ENCODE data around the gene SHPK. TPM values are rescaled to one million over a fixed set of nuclear protein-coding genes. Genes with fewer than 3 reads are reported as not detected.

Gene SHPK
- polyA plus RNA-seq, 3 donors = 12.1 to 15.7 (median 12.6) TPM

GRCh38 chr17:3660311-3660891 is 24.4 kb upstream of the SHPK start:
- no peak for DNase-seq (ENCODE audit: low read depth in 3 of 3, low spot score in 2 of 3)

GRCh38 chr17:3659541-3660111 is 23.6 kb upstream of the SHPK start:
- no peak for DNase-seq (ENCODE audit: low read depth in 3 of 3, low spot score in 2 of 3)

DNA sequence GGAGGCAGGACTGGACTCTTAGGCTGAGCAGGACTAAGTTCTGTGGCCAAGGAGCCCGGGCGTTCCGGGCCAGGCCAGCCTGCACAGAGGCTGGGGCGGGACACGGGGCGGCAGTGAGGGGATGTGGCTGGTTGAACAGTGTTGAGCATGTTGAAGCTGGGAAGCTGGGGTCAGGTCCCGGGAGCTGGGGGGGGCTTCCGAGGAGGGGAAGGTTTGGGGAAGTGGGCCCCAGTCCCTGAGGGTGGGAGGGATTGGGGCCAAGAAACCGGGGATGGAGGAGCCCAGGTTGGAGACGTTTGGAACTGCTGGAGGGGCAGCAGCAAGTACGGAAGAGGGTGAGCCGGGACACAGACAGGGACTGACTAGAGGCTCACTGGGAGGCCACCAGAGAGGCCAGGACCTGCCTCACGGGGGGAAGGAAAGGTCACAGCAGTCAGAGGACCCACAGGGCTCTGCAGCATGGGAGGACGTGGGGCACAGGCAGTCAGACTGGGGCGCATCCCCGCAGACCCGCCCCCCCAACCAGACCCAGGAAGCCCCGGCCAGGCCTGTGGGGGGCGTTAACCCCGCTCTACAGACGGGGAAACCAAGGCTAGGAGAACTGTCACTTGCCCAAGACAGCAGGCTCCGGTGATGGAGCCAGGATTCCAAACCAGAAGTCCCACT is 22.9 kb upstream of the SHPK start:
- DNase-seq (ENCODE audit: low read depth in 3 of 3, low spot score in 2 of 3) = no peak

- DNase-seq (ENCODE audit: low read depth in 3 of 3, low spot score in 2 of 3) = no peak
Measured at GRCh38 chr17:3657874-3658783, 22.1 kb upstream of the SHPK start.

DNA sequence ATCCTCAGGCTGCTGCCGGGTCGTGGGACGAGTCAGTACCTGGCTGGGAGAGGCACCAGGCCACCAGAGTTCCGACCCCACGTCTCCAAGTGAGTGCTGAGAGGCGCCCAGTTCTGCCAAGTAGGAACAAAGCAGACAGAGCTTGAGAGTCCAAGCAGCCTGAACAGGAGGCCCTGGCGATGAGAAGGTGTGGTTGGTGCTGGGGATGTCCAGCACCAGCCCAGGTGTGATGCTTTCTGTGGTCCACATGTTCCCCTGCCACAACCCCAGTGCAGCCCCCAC is 21.5 kb upstream of the SHPK start:
- no peak for DNase-seq (ENCODE audit: low read depth in 3 of 3, low spot score in 2 of 3)

DNA sequence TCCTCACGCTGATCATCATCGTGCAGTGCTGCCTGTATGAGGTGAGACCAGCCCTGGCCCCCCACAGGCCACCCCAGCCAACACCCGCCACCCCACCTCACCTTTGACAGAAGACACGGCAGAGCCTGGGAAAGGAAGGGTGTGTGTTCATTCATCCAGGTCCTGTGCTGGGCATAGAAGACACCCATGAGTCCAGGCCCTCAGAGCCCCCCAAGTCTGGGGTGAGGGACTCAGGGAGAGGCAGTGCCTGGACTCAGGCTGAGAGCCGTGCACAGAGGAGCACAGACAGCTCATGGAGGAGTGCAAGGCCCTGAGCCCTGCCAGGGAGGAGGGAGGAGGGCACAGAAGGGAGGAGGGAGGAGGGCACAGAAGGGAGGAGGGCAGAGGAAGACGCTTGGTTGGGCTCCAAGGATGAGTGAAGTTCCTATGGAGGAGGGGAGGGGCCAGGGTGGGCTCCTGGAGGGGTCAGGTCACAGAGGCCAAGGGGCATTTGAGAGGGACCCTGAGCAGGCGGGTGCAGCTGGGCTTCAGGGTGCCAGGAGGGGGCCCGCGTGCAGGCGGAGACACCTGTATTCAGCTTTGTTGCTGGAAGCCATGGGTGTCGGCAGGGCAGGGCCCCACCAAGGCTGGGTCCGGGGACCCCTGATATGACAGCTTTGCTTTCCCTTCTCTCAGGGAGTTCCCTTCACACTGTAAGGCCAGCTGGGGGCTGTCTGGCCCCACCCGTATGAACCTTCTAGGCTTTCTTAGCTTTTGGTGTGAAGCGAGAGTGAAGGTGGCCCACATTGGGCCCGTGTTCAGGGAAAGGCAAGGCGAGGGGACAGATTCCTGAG is 20.9 kb upstream of the SHPK start:
- DNase-seq (ENCODE audit: low read depth in 3 of 3, low spot score in 2 of 3) = no peak

- no peak for DNase-seq (ENCODE audit: low read depth in 3 of 3, low spot score in 2 of 3)
Measured at GRCh38 chr17:3656353-3656752, 20.3 kb upstream of the SHPK start.

GRCh38 chr17:3655766-3656165 is 19.7 kb upstream of the SHPK start:
- DNase-seq (ENCODE audit: low read depth in 3 of 3, low spot score in 2 of 3) = no peak

GRCh38 chr17:3647769-3648555 is 11.9 kb upstream of the SHPK start:
- DNase-seq (ENCODE audit: low read depth in 3 of 3, low spot score in 2 of 3) = no peak

- DNase-seq (ENCODE audit: low read depth in 3 of 3, low spot score in 2 of 3) = no peak
Measured at GRCh38 chr17:3647251-3647650, 11.2 kb upstream of the SHPK start.

DNA sequence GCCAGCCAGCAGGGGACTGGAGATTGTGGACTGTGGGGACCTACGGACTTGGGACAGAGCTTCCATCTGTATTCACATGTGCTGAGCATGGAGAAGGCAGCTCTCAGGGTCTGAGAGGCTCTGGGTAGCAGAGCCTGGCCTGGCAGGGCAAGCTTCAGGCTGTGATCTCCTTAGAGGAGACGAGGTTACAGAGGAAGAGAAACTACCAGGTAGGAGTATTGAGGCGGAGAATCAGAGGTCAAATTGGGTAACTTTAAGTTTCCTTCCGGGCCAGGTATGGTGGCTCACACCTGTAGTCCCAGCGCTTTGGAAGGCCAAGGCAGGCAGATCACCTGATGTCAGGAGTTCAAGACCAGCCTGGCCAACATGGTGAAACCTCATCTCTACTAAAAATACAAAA is 9.3 kb upstream of the SHPK start:
- no peak for DNase-seq (ENCODE audit: low read depth in 3 of 3, low spot score in 2 of 3)

DNA sequence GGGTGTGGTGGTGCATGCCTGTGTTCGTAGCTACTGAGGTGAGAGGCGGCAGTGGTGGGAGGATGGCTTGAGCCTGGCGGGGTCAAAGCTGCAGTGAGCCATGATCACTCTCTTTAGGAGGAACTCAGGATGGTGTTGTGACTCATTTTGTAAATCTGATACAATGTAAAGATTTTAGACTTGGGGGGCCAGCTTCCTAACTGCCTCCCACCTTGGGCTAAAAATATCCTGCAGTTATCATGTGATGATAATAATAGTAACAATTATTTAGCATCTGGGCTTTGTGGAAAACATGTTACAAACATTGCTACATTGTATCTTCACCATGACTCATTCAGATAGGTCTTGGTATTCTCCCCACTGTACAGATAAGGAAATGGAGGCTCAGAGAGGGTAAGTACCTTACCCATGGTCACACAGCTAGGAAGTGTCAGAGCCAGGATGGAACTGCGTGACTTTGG is 7.9 kb upstream of the SHPK start:
- DNase-seq (ENCODE audit: low read depth in 3 of 3, low spot score in 2 of 3) = no peak

DNA sequence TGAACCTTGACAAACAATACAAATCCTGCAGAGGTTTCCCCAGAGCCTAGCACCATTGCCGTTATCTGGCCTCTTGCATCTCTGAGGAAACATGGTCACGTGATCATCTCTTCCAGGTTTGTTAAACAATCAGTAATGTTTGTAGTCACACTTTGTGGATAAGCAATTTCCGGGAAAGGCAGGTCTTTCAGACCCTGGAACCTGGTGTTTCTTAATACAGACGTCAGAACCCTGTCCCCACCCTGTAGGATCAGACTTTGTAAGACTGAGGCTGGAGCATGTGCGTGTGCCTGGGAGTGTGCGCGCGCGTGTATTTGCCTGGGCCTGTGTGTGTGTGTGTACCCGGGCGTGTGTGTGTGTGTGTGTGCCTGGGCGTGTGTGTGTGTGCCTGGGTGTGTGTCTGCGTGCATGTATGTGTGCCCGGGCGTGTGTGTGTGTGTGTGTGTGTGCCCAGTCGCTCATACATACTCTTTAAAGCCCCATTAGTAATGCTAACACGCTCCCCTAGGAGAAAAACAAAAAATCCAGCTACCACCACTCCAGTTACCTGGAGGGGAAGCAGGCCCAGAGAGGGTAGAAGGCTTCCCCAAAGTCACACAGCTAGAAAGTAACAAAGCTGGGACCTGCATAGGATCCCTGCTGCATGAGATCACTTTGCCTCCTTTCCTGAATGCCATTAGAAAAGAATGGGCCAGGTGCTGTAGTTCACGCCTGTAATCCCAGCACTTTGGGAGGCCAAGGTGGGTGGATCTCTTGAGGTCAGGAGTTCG is 5.9 kb upstream of the SHPK start:
- DNase-seq (ENCODE audit: low read depth in 3 of 3, low spot score in 2 of 3) = no peak

DNA sequence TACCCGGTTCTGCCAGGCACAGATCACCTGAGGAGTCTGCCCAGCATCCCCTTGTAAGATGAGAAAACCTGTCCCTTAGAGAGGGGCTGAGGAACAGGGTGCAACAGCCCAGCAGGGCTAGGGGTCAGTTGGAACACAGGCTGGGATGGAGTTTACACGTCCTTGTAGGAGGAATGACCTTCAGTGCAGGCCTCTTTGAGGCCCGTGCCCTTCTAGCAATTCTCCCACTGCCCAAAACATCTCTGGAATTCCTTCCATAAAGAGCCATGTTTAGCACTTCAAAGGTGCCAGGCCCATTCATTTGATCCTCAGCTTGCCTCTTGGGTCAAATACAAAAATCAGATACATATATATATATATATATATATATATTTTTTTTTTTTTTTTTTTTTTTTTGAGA is 5.0 kb upstream of the SHPK start:
- no peak for DNase-seq (ENCODE audit: low read depth in 3 of 3, low spot score in 2 of 3)

DNA sequence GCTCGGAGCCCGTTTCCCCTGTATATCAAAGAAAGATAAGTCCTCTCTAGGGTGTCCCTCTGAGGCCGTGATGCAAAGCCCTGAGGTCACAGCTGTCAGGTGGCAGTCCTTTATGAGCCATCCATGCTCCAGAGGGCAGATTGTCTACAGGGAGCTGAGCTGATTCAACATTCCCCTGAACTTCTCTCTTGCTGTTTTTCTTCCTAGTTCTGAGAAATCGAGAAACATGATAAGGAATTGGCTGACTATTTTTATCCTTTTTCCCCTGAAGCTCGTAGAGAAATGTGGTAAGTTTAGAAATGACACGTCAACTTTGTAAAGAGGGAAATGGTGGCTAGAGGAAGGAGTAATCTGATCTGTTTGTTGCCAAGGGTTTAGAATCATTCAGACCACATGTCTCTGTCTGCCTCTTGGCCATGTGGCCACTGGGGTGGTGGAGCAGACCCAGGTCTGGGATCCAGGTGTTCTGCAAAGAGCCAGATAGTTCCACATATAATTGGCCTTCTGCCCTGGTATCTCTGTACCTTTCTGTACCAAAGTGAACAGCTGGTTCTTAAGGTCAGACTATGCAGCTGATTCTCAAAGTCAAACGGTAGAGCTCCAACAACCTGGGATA is 4.0 kb upstream of the SHPK start:
- DNase-seq (ENCODE audit: low read depth in 3 of 3, low spot score in 2 of 3) = no peak

DNA sequence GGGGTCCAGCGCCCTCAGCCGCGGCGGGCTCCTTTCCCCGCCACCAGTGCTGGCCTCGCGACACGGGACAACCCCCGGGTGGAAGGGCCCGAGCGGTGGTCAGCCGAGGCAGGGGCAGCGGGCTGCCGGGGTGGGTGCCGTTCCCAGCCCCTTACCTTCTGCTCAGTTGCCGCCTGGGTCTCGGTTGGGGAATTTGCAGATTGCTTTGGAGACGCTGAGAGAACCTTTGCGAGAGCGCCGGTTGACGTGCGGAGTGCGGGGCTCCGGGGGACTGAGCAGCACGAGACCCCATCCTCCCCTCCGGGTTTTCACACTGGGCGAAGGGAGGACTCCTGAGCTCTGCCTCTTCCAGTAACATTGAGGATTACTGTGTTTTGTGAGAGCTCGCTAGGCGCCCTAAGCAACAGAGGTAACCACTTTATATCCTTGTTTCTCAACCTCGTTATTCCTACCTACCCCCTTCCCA is 891 bp upstream of the SHPK start:
- no peak for DNase-seq (ENCODE audit: low read depth in 3 of 3, low spot score in 2 of 3)

DNA sequence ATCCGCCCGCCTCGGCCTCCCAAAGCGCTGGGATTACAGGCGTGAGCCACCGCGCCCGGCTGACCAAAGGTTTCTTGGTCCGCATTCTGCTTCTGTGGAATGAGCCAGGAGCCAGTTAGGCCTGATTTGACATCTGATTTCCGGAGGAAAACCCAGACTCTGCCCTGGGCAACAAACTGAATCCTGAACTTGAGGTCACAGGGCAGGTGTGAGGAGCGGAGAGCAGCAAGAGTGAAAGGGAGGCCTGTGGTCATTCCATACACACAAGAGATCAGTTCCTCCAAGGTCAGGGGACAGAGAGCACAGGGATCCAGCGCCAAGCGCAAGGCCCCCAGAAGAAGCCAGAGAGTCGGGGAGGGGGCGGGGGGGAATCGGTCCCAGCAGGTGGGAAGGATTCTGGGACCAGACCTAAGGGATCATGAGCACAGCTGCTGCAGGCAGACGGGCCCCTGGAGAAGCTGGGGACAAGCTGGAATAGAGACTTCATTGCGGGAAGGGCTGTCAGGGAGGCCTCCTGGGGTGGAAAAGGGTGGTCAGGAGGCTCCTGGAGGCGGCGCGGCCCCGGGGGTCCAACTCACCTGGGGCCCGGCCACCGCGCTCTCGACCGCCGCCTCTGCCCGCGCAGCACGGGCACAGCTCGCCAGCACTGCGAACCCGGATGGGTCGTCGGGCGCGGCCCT is 436 bp downstream of the SHPK start:
- no peak for DNase-seq (ENCODE audit: low read depth in 3 of 3, low spot score in 2 of 3)

DNA sequence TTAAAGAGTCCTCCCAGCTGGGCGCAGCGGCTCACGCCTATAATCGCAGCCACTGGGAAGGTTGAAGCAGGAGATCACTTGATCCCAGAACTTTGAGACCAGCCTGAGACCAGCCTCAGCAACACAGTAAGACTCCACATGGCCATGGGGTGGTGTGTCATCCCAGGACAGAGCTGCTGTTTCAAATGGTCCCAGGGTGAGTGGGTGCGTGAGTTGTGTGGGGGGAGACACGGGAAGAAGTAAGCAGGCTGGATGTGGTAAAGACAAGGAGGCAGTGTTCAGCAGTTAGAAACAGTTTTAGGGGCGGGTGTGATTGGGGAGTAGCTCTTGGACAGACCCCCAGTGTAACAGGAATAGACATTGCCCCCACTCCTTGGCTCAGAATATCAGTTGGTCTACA is 3.8 kb downstream of the SHPK start:
- no peak for DNase-seq (ENCODE audit: low read depth in 3 of 3, low spot score in 2 of 3)
